Activated CD4-positive, alpha-beta T cell treated with anti-CD3 and anti-CD28 coated beads for 48 hours (primary cell): ENCODE results near the gene CORIN.

ENCODE experiments used
- DNase-seq: peaks from one replicate; pipeline ENCODE4 v3.0.0-alpha.2; 2020

The CORIN gene, protein sequence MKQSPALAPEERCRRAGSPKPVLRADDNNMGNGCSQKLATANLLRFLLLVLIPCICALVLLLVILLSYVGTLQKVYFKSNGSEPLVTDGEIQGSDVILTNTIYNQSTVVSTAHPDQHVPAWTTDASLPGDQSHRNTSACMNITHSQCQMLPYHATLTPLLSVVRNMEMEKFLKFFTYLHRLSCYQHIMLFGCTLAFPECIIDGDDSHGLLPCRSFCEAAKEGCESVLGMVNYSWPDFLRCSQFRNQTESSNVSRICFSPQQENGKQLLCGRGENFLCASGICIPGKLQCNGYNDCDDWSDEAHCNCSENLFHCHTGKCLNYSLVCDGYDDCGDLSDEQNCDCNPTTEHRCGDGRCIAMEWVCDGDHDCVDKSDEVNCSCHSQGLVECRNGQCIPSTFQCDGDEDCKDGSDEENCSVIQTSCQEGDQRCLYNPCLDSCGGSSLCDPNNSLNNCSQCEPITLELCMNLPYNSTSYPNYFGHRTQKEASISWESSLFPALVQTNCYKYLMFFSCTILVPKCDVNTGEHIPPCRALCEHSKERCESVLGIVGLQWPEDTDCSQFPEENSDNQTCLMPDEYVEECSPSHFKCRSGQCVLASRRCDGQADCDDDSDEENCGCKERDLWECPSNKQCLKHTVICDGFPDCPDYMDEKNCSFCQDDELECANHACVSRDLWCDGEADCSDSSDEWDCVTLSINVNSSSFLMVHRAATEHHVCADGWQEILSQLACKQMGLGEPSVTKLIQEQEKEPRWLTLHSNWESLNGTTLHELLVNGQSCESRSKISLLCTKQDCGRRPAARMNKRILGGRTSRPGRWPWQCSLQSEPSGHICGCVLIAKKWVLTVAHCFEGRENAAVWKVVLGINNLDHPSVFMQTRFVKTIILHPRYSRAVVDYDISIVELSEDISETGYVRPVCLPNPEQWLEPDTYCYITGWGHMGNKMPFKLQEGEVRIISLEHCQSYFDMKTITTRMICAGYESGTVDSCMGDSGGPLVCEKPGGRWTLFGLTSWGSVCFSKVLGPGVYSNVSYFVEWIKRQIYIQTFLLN

DNA sequence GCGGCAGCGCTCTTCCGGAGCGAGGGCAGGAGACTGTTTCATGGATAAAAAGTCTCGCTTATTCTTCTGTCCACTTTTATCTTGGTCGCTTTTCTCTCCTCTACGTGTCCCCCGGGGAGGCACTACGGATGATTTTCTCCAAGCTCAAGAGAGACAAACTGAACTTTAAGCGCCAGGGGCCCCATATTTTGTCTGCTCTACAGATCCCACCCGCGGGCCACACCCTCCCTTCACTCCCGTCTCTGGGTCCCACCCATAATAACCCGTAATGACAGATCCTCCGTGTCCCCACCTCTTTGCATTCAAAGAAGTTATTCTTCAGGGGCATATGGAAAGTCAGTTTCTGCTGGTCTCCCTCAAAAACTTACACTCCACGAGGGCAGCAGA lies at the start of gene CORIN:
TSS of gene CORIN (minus strand) at position 160 of the 387 bp plus-strand sequence. CDS start at position 42, 118 bp downstream.
- peak; percentile 8 for DNase-seq

DNA sequence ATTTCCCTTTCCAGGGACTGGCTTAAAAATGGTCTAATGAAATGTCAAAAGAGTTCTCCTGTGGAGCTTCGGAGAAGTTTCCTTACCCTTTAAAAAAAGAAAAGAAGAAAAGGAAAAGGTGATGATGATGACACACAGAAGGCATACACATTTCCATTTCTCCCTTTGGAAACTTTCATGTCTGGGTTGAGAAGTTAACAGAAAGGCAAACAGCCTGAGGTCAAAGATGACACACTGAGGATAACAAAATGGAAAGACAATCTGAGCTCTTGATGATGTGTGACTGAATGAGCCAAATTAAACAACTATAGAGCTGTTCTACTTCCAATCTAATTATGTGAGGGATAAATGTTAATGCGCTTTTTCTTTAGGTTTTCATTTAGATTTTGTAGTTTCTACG lies 44.4 kb upstream of the CORIN start:
- DNase-seq, result no peak

DNA sequence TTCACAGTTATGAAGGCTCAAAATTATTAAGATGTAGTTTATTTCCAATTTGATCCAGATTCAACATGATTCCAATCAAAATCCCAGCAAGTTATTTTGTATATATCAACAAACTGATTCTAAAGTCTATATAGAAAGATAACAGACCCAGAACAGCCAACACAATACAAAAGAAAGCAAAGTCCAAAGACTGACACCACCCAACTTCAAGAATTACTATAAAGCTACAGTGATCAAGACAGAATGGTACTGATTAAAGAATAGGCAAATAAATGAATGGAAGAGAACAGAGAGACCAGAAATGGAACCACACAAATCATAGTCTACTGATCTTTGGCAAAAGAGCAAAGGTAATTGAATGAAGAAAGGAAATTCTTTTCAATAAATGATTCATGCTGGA lies 41.6 kb upstream of the CORIN start:
- DNase-seq, result no peak

DNA sequence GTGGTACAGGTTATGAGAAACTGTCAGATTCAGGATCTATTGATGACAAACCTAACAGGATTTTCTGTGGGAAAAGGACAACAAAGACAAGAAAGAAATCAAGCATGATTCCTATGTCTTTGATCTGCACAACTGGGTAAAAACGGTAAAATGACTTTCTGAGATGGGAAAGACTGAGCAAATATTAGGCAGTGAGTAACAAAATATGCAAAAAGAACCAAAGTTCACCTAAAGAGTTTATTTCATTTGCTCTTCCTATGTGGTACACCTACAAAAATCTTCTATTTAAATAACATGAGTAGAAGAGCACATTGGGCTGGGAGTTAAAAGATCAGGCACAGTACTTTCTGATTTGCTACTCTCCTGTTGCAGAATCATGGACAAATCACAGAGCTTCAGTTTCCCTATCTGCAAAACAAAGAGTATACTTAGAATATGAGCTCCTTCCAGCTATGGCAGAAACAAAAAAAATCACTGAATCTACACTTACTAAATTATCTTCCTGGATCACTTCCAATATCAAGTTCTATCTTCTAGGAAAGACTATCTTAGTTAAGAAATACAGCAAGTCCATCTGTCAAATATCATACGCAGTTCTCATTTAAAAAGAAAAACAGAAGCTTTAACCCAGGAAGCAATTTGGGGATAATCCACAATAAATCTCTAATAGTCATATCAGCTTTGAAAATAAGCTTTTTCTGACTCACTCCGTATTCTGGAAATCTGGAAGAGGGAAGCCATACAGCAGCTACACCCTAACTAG lies 39.1 kb upstream of the CORIN start:
- no peak for DNase-seq

DNA sequence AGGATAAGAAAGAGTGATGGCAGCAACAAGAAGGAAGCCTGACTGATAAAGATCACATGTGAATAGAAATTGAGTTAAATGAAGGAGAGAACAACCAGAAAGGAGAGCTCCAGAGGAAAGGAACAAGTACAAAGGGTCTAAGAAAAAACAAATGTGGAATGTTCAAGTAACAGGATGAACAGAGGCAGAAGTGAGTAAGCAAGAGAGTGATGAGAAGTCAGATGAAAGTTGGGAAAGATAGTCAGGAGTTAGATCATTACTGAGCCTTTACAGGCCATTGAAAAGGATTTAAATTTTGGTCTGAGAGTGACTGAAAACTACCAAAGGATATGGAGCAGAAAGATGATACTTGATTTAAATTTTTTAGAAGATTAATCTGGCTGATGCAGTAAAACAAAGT lies 38.4 kb upstream of the CORIN start:
- DNase-seq, result no peak

DNA sequence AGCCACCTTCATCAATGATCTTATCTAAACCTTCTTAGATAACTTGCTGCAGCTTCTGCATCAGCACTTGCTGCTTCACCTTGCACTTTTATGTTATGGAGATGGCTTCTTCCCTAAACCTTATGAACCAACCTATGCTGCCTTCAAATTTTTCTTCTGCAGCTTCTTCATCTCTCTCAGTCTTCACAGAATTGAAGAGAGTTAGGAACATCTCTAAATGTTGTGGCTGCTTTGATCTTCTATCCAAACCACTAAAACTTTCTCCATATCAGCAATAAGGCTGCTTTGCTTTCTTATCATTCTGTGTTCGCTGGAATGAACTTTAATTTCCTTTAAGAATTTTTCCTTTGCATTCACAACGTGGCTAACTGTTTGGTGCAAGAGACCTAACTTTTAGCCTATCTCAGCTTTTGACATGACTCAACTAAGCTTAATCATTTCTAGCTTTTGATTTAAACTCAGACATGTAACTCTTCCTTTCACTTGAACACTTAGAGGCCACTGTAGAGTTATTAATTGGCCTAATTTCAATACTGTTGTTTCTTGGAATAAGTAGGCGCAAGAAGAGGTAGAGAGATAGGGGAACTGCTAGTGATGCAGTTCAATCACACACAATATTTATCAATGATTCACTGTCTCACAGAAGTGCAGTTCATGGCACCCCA lies 36.1 kb upstream of the CORIN start:
- DNase-seq, result no peak

DNA sequence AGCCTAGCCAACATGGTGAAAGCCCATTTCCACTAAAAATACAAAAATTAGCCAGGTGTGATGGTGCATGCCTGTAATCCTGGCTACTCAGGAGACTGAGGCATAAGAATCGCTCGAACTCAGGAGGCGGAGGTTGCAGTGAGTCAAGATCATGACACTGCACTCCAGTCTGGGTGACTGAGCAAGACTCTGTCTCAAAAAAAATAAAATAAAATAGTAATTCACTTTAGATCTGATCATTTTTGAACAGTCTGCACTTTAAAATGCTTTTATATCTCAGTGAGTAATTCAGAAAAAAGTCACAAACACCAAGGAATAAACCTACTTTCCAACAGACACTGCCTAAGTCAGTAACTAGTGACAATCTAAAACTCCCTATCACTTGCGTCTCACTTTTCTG lies 25.6 kb upstream of the CORIN start:
- DNase-seq, result no peak

DNA sequence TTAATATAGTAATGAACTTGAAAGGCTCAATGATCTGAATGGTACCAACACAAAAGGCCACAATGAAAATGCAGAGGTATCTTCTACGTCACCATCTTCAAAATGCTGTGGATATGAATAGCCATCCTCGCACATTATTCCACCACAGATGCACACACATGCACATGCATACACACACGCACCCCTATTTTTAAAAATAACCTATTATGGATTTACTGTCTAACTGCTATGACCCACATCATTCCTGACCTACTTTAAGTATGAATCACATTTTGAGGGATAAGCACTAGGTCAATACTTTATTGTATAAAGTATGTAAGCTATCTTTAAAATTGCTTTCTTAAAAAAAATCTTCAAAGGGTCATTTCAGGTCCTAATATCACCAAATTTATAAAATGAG lies 24.4 kb upstream of the CORIN start:
- DNase-seq, result no peak

DNA sequence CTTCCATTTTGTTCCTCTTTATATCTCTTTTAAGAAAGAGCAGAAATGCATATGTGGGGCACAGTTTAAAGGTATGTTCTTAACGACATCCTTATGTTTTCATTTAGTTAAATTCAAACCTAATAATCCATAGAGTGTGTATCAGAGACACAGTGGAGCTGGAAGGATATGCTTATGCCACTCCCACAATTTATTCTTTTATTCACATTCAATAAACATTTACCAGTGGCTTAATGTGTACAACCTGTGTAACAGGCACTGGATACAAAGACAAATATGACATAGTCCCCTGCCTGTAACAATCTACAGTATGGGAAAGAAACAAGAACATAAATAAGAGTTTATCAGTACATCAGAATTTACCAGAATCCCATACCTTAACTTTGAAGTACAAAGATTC lies 22.4 kb upstream of the CORIN start:
- no peak for DNase-seq

DNA sequence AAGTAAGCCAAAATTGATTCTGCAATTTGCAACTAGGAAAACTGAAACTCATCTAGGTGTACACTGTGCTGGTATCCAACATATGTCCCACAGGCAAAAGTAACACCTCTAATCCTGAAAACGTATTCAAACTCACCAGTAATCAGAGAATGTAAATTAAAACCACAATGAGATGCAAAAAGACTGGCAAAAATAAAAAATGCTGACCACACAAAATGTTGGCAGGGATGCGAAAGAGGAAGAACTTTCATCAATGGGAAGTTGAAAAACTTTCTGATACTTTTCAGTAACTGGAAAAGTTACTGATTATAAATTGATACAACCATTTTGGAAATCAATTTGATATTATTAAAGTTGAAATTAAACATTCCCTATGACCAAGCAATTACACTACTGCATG lies 20.1 kb upstream of the CORIN start:
- no peak for DNase-seq

DNA sequence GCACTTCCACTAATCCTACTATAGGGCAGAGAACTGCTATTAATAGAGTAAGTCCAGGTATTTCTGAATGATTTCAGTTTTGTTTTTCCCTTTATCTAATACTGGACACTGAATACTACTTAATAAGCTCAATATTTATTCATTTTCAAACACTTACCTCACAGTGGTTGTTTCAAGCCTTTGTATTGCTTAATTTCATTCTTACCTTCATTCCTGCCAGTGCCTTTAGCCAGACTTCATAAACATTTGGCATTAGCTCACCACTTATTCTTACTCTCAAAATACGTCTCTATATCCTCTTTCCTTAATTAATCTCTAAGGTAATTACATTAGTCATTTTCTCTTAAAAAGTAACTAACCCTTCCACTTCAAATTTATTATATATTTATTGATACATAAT lies 18.8 kb upstream of the CORIN start:
- DNase-seq, result no peak

DNA sequence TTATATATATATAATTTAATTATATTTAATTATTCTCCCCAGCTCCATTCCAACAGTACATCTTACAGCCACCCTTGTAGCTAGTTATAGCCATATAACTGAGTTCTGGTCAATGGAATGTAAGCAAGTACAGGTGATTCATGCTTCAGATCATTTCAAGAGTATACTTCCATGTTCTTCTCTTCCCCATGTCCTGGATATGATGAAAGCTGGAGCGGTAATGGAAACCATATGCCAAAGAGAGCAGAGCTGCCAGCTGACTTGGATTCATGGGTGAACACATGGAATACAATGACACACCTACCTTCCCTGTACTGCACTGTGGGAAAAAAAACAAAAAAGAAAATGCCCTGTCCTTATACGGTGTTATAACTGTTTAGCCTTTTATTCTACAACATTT lies 17.5 kb upstream of the CORIN start:
- DNase-seq, result no peak

DNA sequence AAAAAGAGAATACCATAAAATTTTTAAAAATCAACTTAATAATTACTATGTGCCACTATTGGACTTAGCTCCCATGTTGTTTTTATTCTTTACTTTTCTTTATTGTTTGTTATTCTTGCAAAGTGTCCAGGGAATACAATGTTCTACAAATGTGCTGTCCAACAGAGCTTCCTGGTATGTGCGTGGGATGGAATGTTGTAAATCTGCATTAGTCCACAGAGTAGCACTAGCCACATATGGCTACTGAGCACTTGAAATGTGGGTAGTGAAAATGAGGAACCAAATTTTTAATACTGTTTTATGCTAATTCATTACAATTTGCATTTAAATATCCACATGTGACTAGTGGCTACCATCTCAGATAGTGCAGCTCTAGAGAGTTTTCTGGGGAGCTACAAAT lies 14.3 kb upstream of the CORIN start:
- no peak for DNase-seq

DNA sequence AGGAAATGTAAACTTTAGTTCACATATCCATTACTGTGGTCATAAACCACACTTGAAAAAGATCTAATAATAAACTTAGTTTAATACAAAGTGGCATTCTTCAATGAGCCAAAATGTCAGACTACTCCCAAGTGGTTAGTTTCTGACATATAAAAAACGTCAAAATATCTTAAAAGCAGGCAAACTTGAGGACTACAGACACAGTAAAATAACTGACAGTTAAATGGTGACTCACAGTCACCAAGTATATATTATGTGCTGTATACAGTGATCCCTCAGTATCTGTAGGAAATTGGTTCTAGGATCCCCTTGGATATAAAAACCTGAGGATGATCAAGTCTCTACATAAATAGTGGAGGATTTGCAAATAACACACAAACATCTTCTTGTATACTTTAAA lies 11.6 kb upstream of the CORIN start:
- no peak for DNase-seq

DNA sequence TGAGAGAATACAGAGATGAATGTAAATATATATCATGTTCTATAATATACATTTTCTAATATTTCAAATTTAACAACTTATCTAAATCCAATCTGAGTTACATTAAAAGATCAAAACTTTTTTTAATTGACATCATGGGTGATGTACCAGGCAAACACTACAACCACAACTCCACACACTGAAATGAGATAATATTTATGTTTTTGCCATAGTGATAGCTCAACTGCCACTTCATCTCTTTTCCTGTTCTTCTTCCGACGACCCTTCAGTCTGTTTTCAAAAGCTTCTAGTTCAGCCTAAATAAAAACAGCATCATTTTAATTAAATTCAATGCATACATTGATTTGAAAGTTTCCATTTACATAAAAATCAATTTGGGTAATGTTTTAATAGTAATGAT lies 10.2 kb upstream of the CORIN start:
- DNase-seq, result no peak

DNA sequence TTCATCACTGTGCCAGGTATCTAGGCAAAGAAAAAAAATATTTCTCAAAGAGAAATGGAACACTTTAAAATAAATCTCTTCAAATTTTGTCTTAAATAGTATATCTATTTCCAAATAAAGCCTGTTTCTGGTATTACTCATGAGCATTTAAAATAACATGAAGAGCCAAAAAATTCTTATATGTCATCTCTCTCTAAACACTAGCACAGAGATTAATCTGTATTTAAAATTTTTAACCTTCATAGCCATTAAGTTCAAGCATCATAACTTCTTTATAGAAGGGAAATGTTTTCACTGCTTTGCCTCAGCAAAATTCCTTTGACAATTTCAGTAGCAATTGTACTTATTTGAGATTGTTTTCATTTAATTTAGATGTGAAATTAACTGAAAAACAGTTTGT lies 5.1 kb upstream of the CORIN start:
- DNase-seq, result no peak

DNA sequence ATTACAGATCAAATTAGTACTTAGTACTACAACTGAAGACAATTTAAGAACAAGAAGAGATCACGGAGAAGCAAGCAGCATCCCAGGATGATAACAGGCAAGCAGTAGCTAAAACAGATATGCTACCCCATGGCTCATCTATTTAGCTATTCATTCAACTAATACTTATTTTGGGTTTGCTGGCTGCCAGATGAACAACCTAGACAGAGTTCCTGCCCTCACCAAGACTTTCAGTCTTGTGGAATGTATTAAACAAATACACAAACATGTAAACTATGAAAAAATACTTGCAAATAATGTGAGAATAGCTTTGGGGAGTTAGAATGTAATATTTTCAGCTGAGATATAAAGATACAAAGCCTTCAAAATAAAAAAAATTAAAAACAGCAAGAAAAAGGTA lies 2.4 kb upstream of the CORIN start:
- DNase-seq, result no peak

DNA sequence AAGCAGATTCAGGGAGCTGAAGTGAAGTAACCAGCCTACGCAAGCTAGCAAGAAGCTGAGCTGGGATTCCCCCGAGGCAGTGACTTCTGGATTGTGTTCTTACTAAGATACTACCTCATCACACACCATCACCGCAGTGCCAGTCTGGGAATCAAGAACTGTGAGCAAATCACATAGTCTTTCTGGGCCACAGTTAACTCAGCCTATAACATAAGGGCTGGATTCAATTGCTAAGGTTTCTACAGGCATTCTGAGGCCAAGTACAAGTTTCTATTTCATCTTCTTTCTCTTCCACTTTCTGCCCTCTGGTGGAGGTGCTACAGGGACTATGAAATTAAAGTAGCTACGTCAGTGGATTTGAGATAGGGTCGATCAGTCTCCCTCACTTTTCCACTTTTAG lies 1.4 kb upstream of the CORIN start:
- peak; percentile 79 for DNase-seq

DNA sequence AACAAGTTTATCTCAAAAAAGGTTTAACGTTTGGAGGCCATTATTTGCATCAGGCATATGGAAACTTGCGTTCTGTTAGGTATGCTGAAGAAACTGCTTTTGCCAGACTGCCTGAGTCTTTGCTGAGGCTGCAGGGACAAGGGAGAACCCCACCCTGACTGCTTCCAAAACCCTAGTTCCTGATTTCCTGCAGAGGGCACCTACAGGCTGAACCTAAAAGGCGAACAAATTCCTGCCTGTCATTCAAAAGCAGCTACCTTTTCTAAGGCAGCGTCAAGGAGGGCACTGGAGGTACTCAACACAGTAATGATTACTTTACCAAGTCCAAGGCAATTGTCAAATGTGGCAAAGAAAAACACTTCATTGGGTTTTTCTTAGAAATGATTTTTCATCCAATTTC lies 578 bp upstream of the CORIN start:
- DNase-seq, result no peak

DNA sequence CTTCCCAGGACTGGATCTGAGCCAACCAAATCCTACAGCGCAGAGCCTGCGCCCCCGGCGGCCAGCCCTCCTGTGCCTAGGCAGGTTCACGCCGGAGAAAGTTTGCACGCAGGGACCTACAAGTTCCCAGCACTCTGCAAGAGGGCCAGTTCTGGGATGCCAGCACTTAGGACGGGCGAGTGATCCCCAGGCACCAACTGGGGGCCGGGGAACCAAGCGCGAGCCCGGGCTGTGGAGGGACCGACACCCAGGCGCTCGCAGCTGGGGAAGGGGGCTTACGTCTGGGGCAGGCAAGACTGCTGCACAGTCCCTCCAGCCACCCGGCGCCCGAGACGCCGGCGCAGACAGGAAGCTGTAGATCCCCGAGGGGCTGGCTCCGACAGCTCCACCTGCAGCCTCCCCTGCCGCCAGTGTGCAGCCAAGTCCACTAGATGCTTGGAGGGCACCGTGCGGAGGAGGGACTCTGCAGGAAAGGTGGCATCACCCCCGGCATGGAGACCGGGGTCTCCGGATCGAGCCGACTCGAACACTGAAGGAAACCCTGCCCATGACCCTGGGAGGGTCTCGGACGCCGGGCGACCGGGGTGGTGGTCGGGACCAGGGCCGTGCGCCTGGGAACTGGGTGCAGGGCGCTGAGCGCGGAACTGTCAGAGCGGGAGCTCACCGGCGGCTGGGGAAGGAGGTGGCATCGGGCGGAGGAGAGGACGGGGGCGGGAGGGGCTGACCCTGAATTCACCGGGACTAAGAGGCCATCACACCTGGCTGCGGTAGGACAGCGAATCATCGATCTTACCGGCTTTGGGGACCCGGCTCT lies 566 bp downstream of the CORIN start:
- peak; percentile 57 for DNase-seq

DNA sequence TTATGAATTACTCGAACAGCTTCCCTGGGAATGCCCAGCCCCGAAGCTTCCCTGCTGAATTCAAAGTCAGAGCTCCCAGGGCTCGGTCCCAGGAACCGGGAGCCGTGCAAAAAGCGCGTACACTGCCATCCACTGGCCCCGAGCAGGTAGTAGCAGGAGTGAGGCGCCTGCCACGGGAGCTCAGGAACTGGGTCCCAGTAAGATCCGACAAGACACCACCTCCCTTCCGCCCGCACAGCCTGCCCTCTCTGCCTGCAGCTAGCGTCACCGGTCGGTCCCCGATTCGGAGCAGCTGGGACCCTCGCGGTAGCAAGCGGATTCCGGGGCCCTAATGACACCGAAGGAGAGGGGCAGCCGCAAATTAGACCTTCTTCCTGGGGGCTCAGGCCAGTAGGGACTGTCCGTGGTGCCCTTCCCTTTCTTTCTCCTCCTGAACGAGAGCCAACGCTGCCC lies 1.2 kb downstream of the CORIN start:
- peak; percentile 73 for DNase-seq

DNA sequence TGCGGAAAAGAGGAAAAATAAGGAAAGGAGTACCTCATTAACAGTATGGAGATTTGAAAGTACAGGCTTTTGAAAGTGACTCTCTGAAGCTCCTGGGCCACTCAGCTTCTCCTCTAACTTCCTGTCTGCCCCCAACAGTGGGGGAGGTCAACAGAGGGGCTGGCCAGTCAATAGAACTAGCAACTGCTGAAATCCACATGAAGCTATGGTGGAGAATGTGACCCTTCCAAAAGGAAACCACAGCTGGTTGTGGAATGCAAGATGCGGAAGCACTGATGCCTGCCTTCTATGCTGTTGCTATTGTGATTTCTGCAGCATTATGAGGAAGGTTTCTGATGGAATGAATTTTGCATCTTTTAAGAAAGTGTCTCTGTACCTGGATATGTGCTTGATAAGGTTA lies 2.4 kb downstream of the CORIN start:
- no peak for DNase-seq
